ENCODE results near the gene GDPD4. TPM values are rescaled to one million over a fixed set of nuclear protein-coding genes. Genes with fewer than 3 reads are reported as not detected.
A peak's percentile ranks its signal among the peaks of the same experiment; 100 is the strongest.

GDPD4 gene
- total RNA-seq, 1 donor: 0.43 TPM

- DNase-seq (ENCODE audit: low read depth): no peak
- no peak overlapping the region for H3K4me3 ChIP-seq (ENCODE audit: low read depth, low read length)
- TF ChIP-seq CTCF (IDR thresholded peaks at IDR 0.05; ENCODE audit: insufficient read depth, low read depth, low read length): no peak
Measured at GRCh38 chr11:77270921-77271320, 30.6 kb downstream of the GDPD4 start.

GRCh38 chr11:77269484-77270123 lies 31.9 kb downstream of the GDPD4 start:
- no peak for TF ChIP-seq CTCF (IDR thresholded peaks at IDR 0.05; ENCODE audit: insufficient read depth, low read depth, low read length)
- DNase-seq (ENCODE audit: low read depth): peak; percentile 10

GRCh38 chr11:77267962-77268361 lies 33.5 kb downstream of the GDPD4 start:
- no peak overlapping the region for H3K4me3 ChIP-seq (ENCODE audit: low read depth, low read length)
- DNase-seq (ENCODE audit: low read depth): peak; percentile 87
- no peak for TF ChIP-seq CTCF (IDR thresholded peaks at IDR 0.05; ENCODE audit: insufficient read depth, low read depth, low read length)

More at GRCh38 chr11:77269484-77270123, 31.9 kb downstream of the GDPD4 start:
- no peak overlapping the region for H3K4me3 ChIP-seq (ENCODE audit: low read depth, low read length)

GRCh38 chr11:77266766-77267165 lies 34.7 kb downstream of the GDPD4 start:
- no peak overlapping the region for H3K4me3 ChIP-seq (ENCODE audit: low read depth, low read length)
- TF ChIP-seq CTCF (IDR thresholded peaks at IDR 0.05; ENCODE audit: insufficient read depth, low read depth, low read length): no peak
- DNase-seq (ENCODE audit: low read depth): no peak

GRCh38 chr11:77262803-77263202 lies 38.7 kb downstream of the GDPD4 start:
- no peak for DNase-seq (ENCODE audit: low read depth)
- TF ChIP-seq CTCF (IDR thresholded peaks at IDR 0.05; ENCODE audit: insufficient read depth, low read depth, low read length): no peak
- no peak overlapping the region for H3K4me3 ChIP-seq (ENCODE audit: low read depth, low read length)

GRCh38 chr11:77259641-77260040 lies 41.8 kb downstream of the GDPD4 start:
- DNase-seq (ENCODE audit: low read depth): peak; percentile 36
- no peak for TF ChIP-seq CTCF (IDR thresholded peaks at IDR 0.05; ENCODE audit: insufficient read depth, low read depth, low read length)
- no peak overlapping the region for H3K4me3 ChIP-seq (ENCODE audit: low read depth, low read length)

- H3K4me3 ChIP-seq (ENCODE audit: low read depth, low read length): no peak overlapping the region
- no peak for TF ChIP-seq CTCF (IDR thresholded peaks at IDR 0.05; ENCODE audit: insufficient read depth, low read depth, low read length)
- DNase-seq (ENCODE audit: low read depth): no peak
Measured at GRCh38 chr11:77253690-77254089, 47.8 kb downstream of the GDPD4 start.

Data from fibroblast of villous mesenchyme (primary cell).